HG03571 (cell line): Measurements from ENCODE around the gene AASS.

ENCODE experiments used
- ATAC-seq: cut with Tn5 transposase; IDR thresholded peaks from one replicate; pipeline ENCODE4 v1.9.1; 2021; ENCODE audit not compliant: unreplicated experiment

Gene AASS

DNA sequence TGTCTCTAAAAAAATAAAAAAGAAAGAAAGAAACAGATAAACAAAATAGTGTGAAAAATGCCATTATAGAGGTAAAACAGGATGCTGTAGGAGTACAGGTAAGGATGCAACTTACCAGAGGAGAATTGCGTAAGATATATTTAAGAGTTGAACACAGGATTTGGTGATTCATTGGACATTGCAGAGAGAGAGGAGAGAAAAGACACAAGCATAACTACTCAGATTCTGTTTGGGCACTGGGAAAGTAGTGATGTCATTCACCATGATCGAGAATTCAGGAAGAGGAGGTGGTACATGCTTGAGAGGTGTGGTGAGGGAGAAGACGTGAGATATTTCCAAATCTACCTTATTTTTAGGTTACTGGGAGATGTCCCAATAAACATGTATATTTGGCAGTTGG is 97.6 kb downstream of the AASS start:
- ATAC-seq, result no peak

DNA sequence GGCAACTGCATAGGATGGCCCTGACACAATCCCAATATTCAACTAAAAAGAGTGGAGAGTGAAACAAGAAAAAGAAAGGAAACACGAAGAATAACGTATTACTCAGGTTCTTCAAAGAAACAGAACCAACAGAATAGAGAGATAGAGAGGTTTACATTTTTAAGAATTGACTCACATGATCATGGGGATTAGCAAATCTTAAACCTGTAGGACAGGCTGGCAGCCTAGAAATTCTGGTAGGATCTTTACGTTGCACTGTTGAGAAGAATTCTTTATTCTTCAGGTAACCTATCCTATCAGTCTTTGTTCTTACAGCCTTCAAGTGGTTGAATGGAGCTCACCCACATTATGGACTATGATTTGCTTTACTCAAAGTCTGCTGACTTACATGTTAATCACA is 103.9 kb downstream of the AASS start:
- no peak for ATAC-seq

DNA sequence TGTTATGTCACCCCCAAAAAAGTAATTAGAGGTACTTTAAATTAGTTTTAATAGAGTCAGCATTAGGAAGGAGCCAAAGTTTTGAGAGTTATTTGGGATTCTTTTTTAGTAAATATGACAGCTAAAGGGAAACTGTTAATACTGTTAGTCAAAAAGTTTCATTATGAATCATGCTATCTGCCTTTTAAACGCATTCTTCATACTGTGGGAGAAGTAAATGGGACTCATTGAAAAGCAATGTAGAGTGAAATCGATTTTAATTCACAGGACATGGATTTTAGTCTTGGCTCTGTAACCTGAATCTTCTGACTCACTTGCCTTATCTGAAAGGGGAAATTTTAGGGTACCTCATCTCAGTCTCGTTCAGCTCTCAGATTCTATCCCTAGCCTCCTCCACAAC is 105.1 kb downstream of the AASS start:
- ATAC-seq, result no peak

DNA sequence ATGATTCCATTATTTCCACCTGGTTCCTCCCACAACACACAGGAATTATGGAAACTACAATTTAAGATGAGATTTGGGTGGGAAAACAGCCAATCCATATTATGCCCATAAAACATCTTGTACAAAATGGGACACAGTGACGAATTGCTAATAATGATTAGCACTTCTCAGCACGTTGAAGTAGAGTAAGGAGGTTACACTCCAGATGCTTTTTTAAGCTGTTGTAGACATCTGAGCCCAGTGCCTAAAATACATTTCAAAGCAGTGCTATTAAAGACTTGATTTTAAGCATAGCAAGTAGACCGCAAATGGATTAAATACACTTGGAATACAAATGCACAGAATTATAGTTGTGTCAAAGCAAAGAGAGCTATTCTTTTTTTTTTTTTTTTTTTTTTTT is 105.9 kb downstream of the AASS start:
- ATAC-seq, result no peak

DNA sequence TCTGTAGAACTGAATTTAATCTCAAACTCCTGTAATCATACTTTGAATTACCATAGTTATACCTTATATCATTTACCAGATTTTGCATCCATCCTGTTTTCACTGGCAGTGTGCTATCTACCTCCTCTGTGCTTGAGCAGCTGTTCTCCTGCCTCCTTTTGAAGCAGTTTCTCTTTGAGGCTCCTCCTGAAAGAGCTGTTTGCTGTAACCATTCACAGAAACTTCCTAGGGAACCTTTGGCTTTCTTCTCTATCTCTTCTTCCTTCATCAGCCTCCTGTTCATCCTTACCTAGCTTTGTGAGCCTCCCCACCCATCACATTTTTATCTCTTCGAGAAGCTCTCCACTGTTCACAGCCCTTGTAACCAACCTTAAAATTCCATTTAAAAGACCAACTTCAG is 108.2 kb downstream of the AASS start:
- no peak for ATAC-seq

DNA sequence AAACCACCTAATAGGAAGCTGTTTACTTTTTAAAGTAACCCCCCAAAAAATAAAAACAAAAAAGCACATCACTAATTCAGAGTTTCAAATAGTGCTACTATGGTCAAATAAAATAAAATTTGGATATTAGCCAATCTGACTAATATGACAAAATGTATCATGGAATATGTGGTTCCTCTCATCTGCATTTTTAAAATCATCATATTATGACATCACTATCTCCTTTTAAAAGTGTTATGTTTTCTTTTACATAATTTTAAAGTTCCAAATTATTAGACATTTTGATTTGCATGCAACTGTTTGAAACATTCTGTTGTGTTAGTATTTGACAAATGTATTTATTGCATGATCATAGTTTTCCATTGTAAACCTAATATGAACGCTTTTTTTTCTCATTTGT is 110.4 kb downstream of the AASS start:
- ATAC-seq, result no peak

DNA sequence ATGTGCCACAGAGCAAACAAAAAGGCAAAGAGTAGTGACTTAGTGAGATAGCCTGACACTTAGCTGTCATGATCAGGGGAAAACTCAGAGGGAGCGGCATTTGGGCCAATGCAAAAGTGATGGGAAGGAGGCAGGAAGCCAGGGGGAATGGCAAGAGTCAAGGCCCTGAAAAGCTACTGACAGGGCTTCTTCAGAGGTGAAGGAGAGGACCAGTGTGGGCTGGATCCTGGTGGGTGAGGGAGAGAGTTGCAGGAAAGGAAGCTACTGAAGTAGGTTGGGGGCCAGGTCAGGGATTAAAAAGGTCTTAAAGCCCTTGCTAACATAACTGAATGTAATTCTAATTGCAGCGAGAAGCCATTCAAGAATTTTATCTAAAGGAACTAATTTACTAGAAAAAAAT is 117.0 kb downstream of the AASS start:
- ATAC-seq, result no peak
